Astrocyte (in vitro differentiated cells and primary cell): ENCODE measurements around the gene LCOR.

Experiments used
- CTCF ChIP-seq: IDR thresholded peaks from 2 replicates; pipeline ENCODE4 v1.5.1; 2011; ENCODE audit warnings: low read depth, mild to moderate bottlenecking, inconsistent platforms, low read length, moderate library complexity; ENCODE audit not compliant: insufficient read depth
- EZH2 ChIP-seq: IDR thresholded peaks from 2 replicates; pipeline ENCODE4 v1.6.1; 2012; ENCODE audit warnings: mild to moderate bottlenecking, low read length, inconsistent platforms; ENCODE audit not compliant: insufficient read depth

DNA sequence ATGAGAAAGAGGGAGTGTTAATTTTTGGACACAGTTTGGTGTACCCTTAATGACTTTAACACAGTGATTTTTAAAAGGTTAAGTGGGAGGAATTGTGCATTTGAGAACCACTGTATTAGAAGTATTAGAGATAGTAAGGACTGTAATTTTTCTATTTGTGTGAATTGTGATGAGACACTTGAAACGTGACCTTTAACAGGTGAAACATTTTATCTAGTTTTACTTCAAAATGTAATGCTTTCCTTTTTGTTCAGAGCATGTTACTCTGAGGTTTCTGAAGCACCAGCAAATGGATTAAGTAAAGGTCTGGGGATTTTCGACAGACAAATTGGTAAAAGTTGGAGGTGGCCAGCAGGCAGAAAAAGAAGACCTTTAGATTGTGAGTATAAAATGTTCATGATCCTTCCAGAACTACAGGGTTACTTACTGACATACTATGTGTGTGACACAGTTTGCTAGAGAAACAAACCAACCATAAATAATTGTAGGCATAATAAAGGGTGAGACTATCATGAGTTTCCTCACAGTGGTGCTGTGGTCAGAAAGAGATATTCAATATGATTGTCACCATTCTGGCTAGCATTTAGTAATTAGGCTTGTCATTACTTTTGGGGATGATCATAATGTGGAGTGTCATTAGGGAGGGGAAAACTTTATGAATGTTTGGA is 26.1 kb downstream of the LCOR start:
- TF ChIP-seq CTCF (no peak), EZH2 (no peak)
